Measurements from ENCODE around the gene ALKBH6.

DNA sequence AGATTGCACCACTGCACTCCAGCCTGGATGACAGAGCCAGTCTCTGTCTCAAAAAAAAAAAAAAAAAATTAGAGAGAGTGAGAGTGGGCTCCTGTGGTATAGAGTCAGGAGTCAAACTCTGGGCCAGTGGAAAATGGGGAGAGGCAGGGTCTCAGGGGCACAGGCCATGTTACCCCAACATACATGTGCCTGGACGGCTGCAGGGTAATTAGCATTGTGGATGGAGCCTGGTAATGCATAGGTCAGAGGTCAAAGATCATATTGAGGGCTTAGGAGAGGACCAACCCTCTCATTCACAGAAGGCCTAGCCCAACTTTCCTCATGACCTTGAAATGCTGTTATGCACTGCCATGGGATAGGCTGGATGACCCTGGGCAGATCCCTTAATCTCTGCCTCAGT is 11.5 kb upstream of the ALKBH6 start:
- TF ChIP-seq, protein P1, sequence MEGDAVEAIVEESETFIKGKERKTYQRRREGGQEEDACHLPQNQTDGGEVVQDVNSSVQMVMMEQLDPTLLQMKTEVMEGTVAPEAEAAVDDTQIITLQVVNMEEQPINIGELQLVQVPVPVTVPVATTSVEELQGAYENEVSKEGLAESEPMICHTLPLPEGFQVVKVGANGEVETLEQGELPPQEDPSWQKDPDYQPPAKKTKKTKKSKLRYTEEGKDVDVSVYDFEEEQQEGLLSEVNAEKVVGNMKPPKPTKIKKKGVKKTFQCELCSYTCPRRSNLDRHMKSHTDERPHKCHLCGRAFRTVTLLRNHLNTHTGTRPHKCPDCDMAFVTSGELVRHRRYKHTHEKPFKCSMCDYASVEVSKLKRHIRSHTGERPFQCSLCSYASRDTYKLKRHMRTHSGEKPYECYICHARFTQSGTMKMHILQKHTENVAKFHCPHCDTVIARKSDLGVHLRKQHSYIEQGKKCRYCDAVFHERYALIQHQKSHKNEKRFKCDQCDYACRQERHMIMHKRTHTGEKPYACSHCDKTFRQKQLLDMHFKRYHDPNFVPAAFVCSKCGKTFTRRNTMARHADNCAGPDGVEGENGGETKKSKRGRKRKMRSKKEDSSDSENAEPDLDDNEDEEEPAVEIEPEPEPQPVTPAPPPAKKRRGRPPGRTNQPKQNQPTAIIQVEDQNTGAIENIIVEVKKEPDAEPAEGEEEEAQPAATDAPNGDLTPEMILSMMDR (IDR thresholded peaks at IDR 0.05) = no peak
- TF ChIP-seq POLR2A (IDR thresholded peaks at IDR 0.05) = no peak
